NCI-H128 (cell line): ENCODE data around the gene TNFRSF21.
"Not testable (repeated sequence)": the region's sequence is repeated elsewhere in the genome, so short reads cannot be mapped to it uniquely, and the experiment has no call there.

Source experiments
- DNase-seq: peaks from one replicate; lab custom pipeline; 2025; ENCODE audit not compliant: unreplicated experiment; lab: John Stamatoyannopoulos, UW

TNFRSF21 gene

DNA sequence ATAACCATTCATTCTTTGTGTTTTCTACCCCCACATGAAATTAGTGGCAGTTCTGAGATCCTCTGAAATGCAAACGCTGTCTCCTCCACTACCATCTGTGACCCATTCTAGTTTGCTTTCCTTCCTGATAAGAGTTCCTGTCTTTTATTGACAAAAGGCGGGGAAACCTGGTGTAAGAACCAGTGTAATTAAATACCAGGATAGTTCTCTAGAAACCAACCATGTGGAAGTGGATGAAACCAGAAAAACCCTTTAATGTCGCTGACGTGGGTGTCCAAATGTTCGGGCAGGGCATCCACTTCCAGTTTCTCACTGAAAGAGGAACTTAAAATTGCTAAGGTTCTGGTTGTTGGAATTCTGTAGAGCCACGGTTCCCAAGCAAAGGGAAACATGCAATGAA, 79.1 kb downstream of the TNFRSF21 start:
- DNase-seq, result no peak

- DNase-seq, result no peak
Observed at GRCh38 chr6:47229255-47229654, 80.5 kb downstream of the TNFRSF21 start.

- not testable (repeated sequence) for DNase-seq
Observed at GRCh38 chr6:47228093-47228492, 81.6 kb downstream of the TNFRSF21 start.

- DNase-seq, result not testable (repeated sequence)
Observed at GRCh38 chr6:47223251-47223650, 86.5 kb downstream of the TNFRSF21 start.

GRCh38 chr6:47221565-47221964, 88.1 kb downstream of the TNFRSF21 start:
- DNase-seq, result no peak

DNA sequence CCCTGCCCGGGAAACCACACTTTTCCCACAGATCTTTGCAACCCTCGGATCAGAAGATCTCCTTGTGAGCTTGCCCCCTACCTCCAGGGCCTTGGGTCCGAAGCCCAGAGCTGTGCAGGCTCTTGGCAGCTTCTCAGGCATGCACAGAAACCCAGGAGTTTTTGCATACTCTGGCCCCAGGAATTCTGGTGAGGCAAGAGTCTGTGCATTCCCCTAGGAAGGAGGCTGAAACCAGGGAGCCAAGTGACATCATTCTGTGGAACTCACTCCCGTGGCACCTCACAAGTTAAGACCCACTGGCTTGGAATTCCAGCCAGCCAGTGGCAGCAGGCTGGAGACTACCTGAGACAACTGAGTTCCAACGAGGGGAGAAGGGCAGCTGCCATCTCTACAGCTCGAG, 100.1 kb downstream of the TNFRSF21 start:
- DNase-seq, result no peak

GRCh38 chr6:47207261-47207660, 102.4 kb downstream of the TNFRSF21 start:
- no peak for DNase-seq

DNA sequence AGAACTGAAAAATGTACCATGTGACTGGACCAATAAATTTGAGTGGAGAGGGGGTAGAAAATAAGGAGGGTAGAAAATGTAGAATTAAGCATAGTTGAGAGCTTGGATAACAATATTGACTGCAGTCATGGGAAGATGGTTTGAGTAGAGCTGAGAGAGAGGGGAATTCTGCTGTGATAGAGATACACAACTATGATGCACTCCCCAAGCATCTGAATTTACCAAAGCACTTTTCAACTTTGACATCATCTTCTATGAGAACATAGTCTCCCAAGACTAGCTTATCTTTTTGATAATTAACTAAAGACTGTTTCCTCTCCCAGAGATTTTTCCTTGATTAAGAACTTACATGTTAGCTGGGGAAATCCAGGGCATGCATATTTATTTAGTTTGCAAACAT, 103.1 kb downstream of the TNFRSF21 start:
- DNase-seq, result no peak

DNA sequence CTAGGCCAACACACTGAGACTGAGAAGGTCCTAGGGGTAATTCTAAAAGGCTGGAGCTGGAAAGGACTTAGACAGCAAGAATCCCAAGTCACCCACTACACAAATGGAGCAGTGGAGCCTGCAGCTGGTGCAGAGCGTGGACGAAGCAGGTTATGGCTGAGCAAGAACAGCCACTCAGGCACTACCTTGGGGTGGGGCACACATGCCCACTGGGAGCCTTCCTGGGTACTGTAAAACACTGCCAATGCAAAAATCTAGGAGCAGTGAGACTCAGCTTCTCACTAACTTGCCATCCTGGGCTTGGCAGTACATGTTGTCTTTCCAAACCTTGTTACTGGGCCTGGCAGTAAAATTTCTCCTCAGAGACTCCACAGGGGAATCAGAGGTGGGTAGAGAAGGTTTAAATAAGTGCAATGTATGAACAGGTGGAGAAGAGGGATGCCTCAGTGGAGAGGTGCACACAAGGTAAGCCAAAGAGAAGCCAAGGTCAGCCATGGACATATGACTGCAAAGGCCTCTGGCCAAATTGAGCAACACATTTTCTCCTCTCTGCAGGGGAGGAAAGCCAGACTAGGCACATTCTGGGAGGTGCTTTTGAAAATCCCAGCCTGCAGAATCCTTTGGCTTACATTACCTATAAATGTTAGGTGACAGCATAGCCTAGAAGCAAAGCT, 105.6 kb downstream of the TNFRSF21 start:
- DNase-seq, result no peak

DNA sequence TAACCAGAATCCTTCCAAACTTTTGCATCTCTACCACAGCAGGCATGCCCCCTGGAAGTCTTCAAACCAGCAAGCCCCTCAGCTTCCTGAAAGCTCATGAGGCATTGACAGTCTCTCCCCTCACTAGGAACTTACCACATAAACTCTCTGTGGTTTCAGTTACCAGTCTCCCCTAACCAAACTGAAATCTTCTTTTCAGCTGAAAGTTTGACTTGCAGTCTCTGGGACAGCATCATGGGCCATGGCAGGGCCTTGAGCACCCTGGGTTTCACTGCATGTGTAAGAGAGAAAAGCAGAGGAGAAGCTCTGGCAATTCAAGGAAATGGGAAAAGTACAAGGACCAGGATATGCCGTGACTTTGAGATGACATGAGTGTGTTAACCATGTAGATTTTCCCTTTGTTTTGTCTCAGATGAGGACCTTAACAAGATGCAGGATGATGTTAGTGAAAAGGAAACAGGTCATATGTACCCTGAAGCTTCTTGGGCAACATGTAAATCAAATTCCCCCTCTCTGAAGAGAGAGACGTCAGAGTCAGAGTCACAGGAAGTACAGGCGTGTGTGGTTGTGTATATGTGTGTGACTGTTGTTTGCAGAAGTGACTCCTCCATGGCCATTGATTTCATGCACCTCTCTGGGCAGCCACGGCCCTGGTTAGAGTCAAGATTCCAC, 106.3 kb downstream of the TNFRSF21 start:
- DNase-seq, result no peak

- no peak for DNase-seq
Observed at GRCh38 chr6:47202644-47203205, 107.0 kb downstream of the TNFRSF21 start.

GRCh38 chr6:47200536-47201334, 109.0 kb downstream of the TNFRSF21 start:
- no peak for DNase-seq

DNA sequence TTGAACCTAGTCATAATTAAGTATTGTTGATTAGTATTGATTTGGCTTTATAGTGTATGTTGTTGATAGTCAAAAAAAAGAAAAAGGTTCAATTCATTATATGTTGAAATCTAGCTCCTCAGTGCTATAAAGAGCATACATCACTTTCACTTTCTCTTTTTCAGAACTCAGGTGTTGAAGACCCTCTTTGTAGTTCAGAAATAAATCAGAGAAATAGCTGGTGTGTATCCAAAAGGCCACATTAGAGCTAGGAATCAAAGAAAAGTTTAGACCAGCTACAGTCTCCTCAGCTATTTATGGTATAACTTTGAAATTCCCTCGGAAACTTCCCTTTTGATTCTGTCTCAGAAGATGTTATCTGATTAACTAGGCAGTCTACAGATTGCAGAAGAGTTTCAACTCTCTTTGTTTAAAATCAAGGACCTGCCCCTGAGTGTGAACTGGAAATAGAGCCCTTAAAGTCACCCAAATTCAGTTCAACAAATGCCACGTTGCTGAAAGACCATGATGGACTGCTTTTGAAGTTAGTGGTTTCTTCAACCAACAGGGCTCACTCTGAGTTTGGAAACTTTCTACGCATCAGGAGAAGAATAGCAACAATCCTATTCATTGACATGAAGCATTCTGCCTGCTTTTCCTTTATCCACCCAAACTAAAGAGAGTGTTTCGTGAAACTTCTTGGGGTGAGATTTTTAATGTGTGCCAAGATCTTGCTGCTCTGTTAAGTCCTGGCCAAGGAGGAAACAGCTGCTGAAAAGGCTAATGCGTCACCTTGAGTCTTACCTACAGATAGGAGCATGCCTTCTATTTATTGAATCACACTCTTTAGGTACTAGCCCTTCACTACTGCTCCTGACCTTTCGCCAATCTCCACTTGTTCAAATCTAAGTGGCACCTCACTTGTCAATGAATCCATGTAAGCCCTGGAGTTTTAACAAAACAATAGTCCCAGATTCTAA, 111.7 kb downstream of the TNFRSF21 start:
- DNase-seq, result no peak

DNA sequence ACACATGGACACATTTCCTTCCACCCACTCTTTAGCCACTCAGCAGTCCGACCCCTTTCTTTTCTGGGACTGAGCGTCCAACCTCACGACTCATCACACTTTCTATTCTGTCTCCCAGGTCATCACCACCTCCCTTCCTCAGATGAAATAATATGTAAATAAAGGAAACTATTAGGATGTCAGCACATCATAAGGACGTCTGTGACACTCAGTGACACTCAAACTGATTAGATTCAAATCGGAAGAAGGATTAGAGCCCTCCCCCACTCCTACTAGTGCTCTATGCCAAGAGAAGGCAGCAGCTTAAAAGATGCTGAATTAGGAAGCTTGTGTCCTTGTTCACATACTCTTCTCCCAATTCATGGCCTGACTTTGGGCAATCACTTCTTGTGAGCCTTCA, 113.6 kb downstream of the TNFRSF21 start:
- no peak for DNase-seq

GRCh38 chr6:47195011-47195650, 114.6 kb downstream of the TNFRSF21 start:
- DNase-seq, result no peak

GRCh38 chr6:47188588-47189021, 121.1 kb downstream of the TNFRSF21 start:
- DNase-seq, result no peak

DNA sequence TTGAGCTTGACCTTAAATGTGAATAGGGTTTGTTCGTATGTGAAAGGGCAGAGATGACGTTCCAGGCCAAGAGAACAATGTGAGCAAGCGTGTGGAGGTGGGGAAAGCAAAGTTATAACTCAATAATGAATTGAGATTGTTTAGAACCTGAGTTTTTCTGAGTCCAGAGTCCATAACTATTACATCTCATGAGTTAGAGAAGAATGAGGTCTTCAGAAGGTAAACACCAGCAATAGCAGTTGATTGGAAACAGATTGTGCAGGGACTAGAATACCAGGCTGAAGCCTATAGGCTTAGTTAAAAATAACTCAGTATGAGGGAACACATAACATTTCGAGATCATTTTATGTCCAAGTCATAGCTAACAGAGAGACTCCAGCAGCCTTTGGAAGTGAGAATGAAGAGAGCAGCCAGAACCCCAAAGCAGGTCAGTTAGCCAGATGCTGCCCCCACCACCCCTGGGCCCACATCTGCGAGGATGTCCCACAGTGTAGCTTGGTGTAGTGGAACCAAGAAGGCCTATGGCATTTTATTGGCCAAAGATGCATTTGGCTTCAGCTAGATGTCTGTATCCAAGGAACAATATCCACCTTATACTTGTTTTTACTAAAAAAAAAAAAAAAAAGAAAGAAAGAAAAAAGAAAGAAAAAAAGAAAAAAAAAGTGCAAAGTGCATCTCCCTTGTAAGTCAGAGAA, 121.7 kb downstream of the TNFRSF21 start:
- no peak for DNase-seq

GRCh38 chr6:47187113-47187512, 122.6 kb downstream of the TNFRSF21 start:
- no peak for DNase-seq

- no peak for DNase-seq
Observed at GRCh38 chr6:47182291-47182957, 127.3 kb downstream of the TNFRSF21 start.
